Inflammatory macrophage (primary cell): ENCODE measurements around the gene SMCO3.

Source experiments
- DNase-seq, 2 donors: peaks; one replicate each; pipeline ENCODE4 v3.0.0-alpha.2; 2020 to 2022
- total RNA-seq, 18 experiments: gene quantifications; one replicate each; lab custom pipeline; 2026; ENCODE audit warnings: mixed read lengths in 6 of 18, inconsistent platforms in 2 of 18; lab: John Stamatoyannopoulos, UW

The SMCO3 gene
- 0 to 0.07 (median 0) reads per million in 18 experiments for total RNA-seq

DNA sequence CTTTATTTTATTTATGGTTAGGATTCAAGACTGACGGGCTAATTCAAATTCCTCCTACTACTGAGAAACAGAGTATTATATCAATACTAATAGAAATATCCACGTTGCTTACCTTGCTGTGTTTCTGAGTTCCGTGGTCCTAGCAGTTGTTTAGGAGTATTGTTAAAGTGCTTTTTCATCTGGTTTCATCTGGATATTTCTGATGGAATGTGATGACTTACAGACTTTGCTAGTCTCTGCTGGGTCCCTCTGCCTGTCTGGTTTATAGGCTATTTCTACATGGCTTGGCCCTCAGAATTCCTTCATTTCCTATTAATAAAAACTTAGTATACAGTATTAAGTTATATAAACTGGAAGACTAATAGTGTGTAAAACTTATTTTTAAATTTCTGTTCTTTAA, at the start of gene SMCO3:
Gene SMCO3, minus strand, starts transcription at position 169 of the 400 bp plus-strand sequence. CDS start 7,502 bp downstream, outside the sequence.
- DNase-seq: no peak

- no peak for DNase-seq
Observed at GRCh38 chr12:14860490-14860889, 46.5 kb upstream of the SMCO3 start.

GRCh38 chr12:14858513-14858912, 44.5 kb upstream of the SMCO3 start:
- no peak for DNase-seq

GRCh38 chr12:14854586-14855183, 40.7 kb upstream of the SMCO3 start:
- DNase-seq: no peak

DNA sequence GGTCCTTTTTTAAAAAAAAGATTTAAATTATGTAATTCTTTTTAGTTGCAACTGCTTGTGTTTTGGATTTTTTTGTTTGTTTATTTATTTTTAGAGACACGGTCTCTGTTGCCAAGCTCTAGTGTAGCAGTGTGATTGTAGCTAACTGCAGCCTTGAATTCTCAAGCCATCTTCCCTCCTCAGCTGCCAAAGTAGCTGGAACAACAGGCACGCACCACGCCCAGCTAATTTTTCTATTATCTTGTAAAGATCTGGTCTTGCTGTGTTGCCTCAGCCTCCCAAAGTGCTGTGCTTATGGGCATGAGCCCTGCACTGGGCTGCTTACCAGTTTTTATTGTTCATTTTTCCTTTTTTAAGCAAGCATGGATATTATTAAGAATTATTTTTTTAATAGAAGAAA, 40.0 kb upstream of the SMCO3 start:
- no peak for DNase-seq

- no peak for DNase-seq
Observed at GRCh38 chr12:14852880-14853279, 38.9 kb upstream of the SMCO3 start.

DNA sequence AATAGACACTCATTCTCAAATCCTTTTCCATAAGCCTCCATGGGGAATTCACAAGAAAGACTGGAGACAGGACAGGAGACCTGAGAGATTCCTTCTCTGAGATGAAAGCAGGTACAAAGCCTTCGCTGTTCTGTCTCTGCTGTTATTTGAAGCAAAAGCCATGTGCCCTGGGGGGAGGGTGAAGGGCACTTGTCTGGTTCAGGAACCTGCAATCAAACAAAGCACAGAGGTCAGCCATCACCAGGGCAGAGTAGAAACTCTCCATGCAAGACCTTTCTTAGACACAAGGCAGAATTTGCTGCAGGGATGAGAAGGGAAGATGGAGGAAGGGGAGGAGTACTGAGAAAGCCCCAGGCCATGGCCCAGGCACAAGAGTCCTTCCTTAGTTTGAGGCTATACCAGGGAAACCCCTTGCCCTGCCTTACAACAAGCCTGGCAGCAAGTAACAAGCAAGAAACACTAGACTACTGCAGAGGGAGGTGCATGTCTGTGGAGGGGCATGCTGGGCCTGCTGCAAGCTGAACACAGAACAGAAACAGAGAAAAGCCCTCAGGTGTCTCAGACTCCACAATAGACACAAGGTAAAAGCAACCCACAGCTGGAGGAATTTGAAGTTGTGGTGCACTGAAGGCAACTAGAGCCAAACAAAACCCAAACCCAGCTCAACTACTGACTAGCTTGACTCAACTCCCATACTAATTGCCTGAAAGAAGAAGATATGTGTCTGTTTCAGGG, 37.1 kb upstream of the SMCO3 start:
- DNase-seq: no peak

DNA sequence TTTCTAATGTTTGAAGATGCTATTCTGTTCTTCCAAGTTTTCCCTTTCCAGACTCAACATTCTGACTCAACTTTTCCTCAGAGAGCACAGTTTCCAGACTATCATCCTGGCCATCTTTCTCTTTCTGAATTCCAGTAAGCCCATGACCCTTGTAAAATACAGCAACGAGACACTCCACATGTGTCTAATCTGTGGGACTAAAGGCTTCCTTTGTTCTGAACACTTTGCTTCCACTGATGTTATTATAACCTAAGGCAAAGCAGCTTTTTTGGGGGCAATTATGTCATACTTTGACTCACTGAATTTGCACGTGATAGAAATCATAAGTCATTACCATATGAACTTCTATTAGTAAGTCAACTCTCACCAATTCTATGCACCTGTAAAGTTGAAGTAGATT, 35.7 kb upstream of the SMCO3 start:
- DNase-seq: no peak

- DNase-seq: no peak
Observed at GRCh38 chr12:14846876-14847580, 33.0 kb upstream of the SMCO3 start.

- DNase-seq: peak; percentile 50 to 56
Observed at GRCh38 chr12:14846042-14846587, 32.1 kb upstream of the SMCO3 start.

GRCh38 chr12:14845350-14845750, 31.4 kb upstream of the SMCO3 start:
- peak; percentile 43 to 61 for DNase-seq

GRCh38 chr12:14844401-14844800, 30.4 kb upstream of the SMCO3 start:
- no peak for DNase-seq

GRCh38 chr12:14843425-14843887, 29.5 kb upstream of the SMCO3 start, which contains the start of gene ART4:
Gene ART4 (minus strand): TSS chr12:14843526. CDS start chr12:14843113, 413 bp downstream.
- no peak for DNase-seq

DNA sequence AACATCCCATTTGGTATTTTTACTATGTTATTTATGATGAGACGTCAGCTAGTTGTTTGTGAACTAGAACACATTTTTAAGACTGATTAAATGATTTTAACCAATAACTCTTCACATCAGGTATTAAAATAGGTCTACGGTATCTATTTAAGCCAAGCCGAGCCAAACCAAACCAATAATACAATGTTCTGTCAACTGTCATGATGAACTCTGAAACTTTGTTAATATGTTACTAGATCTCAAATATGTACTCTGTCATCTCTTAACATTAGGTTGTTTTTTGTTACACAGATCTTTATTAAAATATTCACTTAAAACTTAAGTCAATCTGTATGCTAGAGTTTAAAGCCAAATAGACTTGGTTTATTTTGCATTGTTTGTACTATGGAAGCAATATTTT, 28.3 kb upstream of the SMCO3 start:
- DNase-seq: no peak

GRCh38 chr12:14841761-14842160, 27.8 kb upstream of the SMCO3 start:
- no peak for DNase-seq

DNA sequence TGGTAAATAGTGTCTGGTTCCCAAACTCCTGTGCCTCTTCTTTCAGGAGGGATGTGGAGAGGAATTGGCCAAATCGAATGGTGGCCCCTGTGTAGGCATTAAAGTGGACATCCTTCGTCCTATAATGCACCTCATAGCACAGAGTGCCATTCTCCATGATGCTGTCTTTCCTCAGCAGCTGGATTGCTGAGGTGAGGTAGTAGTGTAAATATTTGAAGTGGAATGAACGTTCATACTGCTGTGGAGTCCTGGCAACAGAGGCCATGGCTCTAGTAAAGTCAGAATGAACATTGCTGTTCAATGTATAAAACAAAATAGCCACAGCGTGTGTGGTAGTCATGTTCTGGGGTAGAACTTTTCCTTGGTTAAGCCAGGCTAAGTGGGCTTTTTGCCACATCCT, 26.6 kb upstream of the SMCO3 start:
- DNase-seq: no peak

- no peak for DNase-seq
Observed at GRCh38 chr12:14839262-14839661, 25.3 kb upstream of the SMCO3 start.

- peak in 1 of 2 donors; percentile 13 for DNase-seq
Observed at GRCh38 chr12:14836336-14837210, 22.6 kb upstream of the SMCO3 start.

- no peak for DNase-seq
Observed at GRCh38 chr12:14834509-14834908, 20.5 kb upstream of the SMCO3 start.

DNA sequence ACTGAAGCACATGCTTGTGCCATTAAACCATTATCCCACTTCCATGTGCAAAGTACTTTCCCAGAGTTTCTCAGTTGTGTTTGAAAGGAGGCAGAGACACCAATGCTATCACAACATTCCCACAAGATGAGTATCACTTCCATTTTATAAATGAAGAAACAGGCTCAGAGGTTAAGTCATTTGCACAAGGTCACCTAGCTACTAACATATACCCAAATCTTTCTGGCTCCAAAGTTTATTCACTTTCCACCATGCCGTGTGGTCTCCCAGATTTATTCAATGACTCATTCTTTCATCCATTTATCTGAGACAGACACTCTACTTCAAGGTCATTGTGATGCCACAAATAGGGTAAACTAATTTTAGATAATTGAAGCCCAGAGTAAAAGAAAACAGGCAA, 20.0 kb upstream of the SMCO3 start:
- DNase-seq: no peak

DNA sequence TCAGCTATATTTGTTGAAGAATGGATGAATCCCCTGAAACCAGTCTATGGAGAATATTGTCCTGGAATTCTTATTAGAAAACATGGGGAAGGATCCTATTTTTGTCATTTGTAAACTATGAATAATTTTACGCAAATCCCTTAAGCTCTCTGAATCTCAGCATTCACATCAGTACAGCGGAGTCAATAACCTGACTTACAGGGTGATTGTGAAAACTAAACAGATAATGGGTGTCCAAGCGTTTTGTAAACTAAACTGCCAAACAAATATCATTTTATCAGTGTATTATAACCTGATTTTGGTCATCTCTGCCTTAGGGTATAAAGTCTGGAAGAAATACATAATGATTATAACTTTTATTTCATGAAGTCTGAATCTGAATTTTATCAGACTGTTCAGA, 19.4 kb upstream of the SMCO3 start:
- no peak for DNase-seq

GRCh38 chr12:14828892-14829291, 14.9 kb upstream of the SMCO3 start:
- peak; percentile 24 for DNase-seq
